ENCODE results near the gene SCN2A.
"Not testable (repeated sequence)": the region's sequence is repeated elsewhere in the genome, so short reads cannot be mapped to it uniquely, and the experiment has no call there.

SCN2A gene

DNA sequence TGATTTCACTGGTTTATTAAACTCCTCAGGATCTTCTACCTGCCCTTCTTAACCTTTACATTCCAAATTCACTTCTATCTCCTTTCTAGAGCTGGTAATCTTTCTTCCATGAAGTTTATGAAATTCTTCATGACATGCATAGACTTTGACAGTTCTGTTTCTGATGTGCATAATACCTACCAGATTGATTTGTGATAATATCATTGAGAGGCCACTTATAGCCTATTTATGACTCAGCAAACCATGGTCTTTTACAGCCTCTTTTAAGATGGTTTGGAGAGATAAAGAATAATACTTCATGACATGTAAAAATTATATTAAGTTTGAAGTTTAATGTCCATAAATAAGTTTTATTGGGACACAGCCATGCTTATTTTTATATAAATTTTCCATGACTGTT is 14.0 kb downstream of the SCN2A start:
- DNase-seq (ENCODE audit: low spot score): no peak

DNA sequence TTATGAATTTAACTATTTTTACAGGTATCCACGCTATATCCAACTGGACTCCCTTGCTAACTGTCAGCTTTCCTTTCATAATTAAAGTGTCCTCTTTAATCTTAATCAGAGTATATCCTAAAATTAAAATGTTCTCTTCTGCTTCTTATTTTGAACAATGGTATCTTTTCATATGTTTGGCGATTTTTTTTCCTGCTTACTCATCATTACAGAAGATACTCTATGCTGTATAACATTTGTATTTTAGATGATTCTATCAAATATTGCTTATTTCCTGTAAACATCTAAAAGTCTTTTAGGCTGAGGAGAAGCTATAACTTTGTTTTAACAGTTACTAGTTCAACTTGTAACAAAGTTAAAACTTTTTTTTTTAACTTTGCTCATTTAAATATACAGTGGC is 17.4 kb downstream of the SCN2A start:
- DNase-seq (ENCODE audit: low spot score): no peak

DNA sequence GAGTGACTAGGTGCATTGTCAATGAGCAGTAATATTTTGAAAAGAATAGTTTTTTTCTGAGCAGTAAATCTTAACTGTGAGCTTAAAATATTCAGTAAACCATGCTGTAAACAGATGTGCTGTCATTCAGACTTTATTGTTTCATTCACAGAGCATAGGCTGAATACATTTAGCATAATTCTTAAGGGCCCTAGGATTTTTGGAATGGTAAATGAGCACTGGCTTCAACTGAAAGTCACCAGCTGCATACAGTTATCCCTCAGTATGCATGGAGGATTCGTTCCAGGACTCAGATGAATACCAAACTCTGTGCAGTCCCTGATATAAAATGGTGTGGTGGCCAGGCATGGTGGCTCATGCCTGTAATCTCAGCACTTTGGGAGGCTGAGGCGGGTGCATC is 21.1 kb downstream of the SCN2A start:
- DNase-seq (ENCODE audit: low spot score): not testable (repeated sequence)

DNA sequence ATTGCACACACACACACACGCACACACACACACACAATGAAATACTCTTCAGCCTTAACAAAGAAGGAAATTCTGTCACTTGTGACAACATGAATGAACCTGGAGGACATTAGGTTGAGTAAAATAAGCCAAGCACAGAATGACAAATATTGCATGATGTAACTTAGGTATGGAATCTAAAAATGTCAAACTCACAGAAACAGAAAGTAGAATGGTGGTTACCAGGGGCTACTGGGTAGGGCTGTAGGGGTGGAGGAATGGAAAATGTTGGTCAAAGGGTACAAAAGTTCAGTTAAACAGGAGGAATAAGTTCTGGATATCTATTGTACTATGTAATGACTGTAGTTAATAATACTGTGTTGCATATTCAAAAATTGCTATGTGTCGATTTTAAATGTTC is 29.5 kb downstream of the SCN2A start:
- no peak for DNase-seq (ENCODE audit: low spot score)

DNA sequence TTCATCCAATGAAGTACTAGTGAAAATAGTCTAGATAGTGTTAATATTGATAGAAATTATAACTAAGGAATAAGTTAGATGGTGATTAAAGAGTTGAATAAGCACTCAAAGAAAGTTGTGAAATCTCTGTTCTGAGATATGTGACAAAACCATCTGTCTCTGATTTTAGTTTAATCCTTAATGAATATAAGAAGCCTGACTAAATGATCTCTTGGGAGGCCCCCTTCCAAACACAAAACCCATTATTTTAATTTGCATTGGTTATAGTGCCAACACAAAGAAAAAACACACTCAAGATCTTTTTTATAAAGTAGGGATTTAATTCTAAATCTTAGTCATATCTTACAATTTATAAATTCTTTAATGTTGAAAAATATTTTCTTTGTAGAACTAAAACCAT is 34.0 kb downstream of the SCN2A start:
- no peak for DNase-seq (ENCODE audit: low spot score)

DNA sequence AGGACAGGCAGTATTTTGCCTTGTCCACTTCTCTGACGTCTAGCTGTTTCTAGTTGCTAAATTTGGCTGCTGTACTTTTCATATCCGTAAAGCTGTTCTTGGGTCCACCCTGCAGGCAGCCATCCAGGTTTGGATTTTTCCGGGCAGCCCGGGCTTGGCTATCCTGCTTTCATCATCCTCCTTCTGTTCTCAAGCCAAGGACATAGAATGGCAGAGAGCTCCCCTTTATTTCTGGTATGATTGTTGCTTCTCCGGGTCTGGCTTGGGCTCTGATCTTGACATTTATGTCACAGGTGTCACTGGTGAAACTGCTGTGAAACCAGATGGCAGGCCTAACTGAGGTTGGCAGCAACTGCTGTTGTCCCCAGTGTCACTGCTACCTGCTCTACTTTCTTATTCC is 35.5 kb downstream of the SCN2A start:
- DNase-seq (ENCODE audit: low spot score): no peak

DNA sequence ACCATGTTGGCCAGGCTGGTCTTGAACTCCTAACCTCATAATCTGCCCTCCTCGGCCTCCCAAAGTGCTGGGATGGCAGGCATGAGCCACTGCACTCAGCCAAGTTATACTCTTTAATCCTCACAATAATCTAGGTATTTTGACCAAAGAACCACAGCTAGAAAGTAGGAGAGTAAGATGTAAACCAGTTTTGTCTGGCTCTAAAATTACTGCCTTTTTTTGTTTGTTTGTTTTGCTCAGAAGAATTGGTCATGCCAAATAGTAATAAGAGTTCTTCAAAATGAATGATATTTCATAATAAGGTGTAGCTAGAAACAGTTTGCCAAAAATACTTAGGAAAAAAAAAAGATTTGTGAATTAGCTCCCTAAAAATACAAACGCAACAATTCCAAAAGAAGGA is 36.7 kb downstream of the SCN2A start:
- no peak for DNase-seq (ENCODE audit: low spot score)

DNA sequence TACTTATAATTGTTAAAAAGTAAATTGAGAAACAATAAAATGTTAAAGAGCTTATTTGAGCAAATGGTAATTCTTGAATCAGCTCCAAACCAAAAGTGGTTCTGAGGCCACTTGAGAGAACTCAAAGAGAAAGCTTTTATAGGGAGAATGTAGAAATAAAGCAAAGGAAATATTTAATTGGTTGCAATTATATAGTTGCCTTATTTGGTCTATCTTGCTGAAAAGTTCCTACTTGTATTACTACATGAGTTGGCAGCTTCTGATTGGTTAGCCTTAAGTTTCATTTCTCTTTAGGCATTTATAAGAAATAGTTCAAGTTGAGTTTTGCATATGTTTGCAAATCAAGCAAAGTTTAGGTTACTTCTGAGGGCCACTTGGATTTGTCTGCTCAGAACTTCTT is 38.1 kb downstream of the SCN2A start:
- DNase-seq (ENCODE audit: low spot score): no peak

DNA sequence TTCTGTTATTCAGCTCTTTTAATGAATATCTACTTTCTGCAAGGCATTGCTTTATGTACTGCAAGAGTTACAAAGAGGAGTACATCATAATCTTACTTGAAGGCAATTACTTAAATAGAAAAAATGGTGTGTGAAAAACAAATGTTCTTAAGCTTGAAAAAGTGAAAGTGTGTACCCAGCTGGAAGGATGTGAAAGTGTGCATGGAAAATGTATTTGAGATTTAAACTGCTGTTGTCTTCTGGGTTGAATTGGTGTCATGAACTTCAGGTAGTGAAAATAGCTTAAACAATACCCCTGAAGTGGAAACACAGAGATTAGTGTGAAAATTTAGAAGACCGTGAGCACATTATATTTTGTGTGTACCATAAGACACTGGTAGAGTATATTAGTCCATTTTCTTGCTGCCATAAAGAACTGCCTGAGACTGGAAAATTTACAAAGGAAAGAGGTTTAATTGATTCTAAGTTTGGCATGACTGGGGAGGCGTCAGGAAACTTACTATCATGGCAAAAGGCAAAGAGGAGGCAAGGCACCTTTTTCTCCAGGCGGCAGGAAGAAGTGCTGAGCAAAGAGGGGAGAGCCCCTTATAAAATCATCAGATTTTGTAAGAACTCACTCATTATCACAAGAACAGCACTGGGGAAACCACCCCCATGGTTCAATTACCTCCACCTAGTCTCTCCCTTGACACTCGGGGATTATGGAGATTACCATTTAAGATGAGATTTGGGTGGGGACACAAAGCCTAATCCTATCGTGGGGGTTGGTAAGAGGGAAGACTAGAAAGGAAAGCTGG is 38.8 kb downstream of the SCN2A start:
- no peak for DNase-seq (ENCODE audit: low spot score)

DNA sequence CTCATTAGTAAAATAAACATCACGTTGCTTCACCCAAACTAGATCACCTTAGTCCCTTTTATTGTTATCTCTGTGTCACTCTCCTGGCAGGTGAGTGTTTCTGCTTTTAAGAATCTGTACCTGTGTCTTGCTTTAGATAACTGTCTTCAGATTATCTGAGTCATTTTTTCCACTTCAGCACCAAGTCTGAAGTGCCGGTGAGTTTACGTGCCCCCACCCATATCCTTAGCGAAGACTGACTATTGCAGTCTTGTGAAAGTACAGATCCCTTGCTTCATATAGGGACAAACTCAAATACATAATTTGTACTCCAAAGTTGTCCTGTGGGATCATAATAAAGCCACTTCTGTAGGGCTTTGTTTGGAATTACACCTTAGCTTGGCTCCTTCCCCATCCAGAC is 41.1 kb downstream of the SCN2A start:
- DNase-seq (ENCODE audit: low spot score): no peak

DNA sequence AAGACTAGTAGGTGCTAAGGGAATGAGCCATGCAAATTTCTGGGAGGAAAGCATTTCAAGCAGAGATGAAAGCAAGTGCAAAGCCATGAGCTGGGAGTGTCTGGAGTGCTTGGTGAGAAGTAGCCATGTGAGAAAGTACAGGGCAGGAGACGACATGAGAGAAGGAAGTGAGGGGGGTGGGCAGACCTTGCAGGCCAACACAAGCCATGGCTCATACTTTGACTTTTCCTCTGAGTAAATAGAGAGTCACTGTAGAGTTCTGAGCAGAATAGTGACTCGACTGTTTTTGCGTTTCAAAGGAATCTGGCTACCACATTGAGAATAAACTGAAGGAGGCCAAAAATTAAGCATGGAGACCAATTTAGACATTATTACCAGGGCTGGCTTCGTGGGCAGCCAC is 42.2 kb downstream of the SCN2A start:
- no peak for DNase-seq (ENCODE audit: low spot score)

DNA sequence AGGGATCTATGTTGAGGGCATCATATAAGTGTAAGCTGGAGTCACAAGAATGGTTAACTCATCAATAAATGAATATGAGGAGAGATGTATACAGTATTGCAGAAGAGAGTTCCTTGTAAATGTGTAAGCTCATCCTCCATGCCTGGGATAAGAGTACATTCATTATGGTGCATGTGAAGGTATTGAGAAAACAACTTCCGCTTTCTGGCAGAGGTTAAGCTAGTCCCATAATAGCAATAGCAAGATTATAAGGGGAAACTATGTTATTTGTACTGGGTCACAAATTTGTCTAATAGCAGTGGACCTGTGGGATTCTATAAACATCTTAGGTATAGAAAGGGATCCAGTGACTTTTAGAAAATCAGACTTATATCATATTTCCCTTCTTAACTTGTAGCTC is 44.1 kb downstream of the SCN2A start:
- DNase-seq (ENCODE audit: low spot score): no peak

DNA sequence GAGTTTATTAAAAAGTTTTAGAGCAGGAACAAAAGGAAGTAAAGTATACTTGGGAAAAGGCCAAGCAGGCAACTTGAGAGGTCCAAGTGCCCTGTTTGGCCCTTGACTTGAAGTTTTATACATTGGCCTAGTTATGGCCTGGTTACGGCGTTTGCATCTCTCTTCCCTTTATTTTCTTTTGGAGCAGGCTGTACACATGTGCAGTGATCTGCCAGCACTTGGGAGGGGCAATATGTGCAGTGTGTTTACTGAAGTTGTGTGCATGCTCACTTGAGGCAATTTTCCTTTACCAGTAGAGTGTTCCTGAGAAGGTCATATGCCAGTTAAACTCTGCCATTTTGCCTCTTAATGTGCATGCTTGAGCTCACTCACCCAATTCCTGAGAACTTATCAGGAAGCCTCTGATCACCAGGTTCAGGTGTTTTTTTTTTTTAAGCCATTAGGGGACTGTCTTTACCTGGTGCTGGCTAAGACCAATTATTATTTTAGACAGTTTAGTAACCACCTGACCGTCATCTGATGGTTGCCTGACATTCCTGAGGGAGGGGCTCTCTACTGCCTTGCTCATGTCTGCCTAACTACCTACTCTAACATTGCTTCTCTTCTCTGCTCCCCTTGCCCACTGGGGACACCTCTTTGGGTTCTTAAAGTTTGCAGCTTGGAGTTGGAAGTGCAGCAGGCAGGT is 48.0 kb downstream of the SCN2A start:
- DNase-seq (ENCODE audit: low spot score): no peak

DNA sequence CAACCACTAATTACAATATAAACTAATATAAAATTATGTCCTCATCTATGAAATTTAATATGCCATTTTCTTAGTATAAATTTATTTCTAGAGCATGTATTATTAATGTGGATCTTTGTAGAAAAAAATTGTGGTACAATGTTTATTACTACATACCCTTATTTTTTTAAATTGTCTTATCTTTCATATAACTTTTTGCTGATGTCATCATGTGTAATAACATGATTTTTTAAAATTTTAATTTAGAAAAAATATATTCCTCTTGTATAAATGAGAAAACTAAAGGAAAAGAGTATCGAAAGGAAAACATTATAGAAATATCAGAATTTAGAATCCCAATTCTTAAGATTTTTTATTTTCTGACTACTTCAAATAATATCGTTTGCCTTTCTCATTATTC is 49.9 kb downstream of the SCN2A start:
- DNase-seq (ENCODE audit: low spot score): no peak

DNA sequence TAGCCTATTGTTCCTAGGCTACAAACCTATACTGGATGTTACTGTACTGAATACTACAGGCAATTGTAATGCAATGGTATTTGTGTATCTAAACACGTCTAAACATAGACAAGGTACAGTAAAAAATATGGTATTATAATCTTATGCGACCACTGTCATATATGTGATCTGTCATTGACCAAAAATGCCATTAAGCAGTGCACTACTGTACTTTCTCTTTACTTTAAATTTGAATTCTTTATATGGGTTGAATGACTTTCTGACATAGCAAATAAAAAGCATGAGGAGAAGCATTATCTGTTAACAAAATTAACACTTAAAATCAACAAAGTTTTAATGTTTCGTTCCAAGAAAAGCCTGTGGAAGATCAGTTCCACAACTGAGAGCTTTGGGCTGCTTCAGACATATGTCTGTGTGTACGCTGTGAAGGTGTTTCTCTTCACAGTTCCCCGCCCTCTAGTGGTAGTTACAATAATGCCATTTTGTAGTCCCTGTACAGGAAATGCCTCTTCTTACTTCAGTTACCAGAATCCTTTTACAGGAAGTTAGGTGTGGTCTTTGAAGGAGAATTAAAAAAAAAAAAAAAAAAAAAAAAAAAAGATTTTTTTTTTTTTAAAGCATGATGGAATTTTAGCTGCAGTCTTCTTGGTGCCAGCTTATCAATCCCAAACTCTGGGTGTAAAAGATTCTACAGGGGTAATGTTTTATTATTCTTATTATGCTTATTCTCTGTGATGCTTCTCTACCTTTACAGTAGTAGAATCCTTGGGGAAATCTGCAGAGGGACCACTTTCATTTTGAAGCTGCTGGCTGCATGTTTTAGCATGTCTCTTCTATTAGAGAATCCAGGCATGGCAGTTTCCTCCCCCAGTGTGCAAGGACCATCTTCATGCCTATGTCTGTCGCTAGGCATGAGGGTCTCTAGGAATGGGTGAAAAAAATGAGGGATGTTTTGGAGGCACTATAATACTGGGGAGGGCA is 54.5 kb downstream of the SCN2A start:
- peak; percentile 85 for DNase-seq (ENCODE audit: low spot score)

DNA sequence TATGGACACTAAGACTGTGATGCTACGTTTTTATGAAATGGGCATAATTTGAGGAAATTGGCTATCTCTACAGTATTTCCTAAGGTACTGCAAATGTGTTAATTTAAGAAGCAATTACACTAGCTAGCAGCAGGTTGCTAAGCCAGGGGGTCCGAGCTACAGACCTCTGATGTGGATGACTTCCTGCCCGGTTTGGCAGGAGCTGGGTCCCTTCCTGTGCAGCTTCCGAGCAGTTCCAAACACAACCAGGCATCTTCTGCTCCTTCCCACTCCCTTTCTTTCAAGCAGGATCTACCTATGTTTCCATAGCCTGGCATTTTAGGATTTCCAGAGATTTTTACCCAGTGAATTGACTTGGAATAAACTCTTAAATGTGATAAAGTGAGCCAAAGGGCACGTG is 55.7 kb downstream of the SCN2A start:
- no peak for DNase-seq (ENCODE audit: low spot score)

DNA sequence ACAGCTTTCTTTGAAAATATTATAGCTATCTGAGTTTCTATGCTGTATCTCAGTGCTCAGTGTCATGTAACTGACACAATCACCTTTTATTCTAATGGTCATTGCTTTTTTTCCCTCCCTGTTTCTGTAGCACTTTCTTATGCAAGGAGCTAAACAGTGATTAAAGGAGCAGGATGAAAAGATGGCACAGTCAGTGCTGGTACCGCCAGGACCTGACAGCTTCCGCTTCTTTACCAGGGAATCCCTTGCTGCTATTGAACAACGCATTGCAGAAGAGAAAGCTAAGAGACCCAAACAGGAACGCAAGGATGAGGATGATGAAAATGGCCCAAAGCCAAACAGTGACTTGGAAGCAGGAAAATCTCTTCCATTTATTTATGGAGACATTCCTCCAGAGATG is 56.4 kb downstream of the SCN2A start:
- no peak for DNase-seq (ENCODE audit: low spot score)

DNA sequence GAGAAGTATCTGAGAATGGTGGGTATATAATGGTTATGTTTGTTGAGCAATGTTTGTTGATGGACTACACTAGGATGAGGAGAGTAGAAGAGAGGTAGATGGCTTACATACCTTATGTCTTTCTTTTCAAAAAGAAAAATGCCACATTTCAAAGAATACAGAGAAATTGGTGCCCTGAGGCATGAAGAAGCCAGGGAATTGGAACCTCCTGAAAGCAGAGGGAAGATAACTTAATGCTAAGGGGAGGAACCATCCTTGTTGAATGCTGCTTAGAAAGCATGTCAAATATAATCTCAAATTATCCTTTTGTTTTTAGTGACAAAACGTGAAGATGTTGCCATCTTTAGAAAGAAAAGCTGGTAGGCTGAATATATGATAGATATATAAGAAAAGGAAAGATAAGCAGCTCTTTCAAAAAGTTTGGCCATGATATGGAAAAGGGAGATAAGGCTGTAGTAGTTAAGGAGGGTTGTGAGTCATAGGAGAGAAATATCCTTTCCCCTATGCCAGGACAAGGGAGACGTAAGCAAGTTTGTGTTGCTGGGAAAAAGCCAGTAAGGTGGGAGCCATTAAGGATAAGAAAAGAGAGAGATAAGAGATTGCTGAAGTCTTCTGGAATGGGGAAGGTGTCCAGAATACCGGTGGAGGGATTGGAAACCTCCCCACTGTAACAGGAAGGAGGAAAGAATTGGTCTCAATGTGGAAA is 66.3 kb downstream of the SCN2A start:
- no peak for DNase-seq (ENCODE audit: low spot score)

DNA sequence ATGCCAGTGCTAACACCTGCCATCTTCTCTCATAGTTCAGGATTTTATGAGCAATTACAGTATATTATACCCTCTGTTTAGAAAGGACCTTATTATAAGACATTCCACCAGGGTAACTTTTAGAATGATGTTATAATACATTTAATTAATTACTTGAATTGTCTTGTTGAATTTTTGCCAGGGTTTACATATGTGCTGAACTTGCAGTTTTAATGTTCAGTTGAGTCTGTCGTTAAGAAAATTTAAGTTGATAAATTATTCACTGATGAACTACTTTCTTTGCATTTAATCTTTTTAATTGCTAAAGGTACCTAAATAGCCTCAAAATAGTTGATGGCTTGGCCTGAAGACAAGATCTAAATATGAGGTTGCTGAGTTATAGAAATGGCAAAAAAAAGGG is 68.1 kb downstream of the SCN2A start:
- DNase-seq (ENCODE audit: low spot score): no peak

DNA sequence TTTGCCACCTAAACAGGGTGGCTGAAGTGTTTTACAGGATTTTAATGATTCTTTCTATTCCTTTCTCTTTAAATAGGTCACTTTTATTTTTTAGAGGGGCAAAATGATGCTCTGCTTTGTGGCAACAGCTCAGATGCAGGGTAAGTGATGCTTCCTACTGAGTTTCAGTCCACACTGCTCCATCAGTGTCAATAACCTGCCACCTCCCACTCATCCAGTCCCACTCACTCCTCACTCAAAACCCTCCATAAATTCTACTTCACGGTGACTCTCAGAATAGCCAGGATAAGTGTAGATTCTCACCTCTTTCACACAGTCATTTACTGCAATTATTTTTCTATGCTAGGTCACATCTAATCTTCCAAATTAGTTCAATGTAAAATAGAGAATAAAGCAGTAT is 72.7 kb downstream of the SCN2A start:
- DNase-seq (ENCODE audit: low spot score): no peak

DNA sequence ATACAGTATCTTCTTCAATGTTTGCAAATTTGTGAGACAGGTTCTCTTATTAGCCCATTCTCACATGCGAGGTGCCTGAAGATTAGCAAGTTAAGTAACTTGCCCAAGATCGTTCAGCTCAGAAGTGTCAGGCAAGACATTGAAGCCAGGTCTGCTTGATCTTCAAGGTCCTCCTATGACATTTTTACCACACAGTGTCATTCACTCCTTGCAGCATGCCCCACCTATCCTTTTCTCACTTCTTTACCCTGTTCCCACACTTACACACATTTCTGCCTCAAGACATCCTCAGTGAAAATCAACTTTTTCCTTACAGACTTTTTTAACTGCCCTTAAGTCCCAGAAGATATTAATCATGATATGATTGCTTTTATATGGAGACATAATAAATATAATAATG is 73.8 kb downstream of the SCN2A start:
- DNase-seq (ENCODE audit: low spot score): no peak

DNA sequence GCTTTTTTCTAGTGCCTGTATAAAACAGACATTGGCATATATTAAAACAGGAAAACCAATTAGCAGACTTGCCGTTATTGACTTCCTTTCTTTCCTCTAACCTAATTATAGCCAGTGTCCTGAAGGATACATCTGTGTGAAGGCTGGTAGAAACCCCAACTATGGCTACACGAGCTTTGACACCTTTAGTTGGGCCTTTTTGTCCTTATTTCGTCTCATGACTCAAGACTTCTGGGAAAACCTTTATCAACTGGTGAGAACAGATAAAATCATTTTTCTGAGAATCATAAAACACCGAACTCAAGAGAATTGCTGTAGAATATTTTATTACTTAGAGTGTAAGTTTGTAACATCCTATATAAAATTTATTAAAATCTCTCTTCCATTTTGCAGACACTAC is 74.3 kb downstream of the SCN2A start:
- DNase-seq (ENCODE audit: low spot score): no peak

Data from CD4-positive, alpha-beta T cell treated with Interleukin-2 at 100 ng/mL for 4 hours (primary cell).